Keratinocyte (primary cell): ENCODE results near the gene KANSL1.

Source experiments
- CTCF ChIP-seq, 3 experiments: IDR thresholded peaks in 1 of 3; conservative IDR thresholded peaks in 1 of 3; optimal IDR thresholded peaks in 1 of 3; 2 replicates in 2 of 3; 3 replicates in 1 of 3; pipeline versions ENCODE3 to v1.5.1; 2011; ENCODE audit warnings: low read length in 3 of 3, mild to moderate bottlenecking in 3 of 3, moderate library complexity in 2 of 3, control low read depth in 1 of 3, inconsistent platforms in 1 of 3; ENCODE audit not compliant: insufficient read depth in 2 of 3; ENCODE audit errors: extremely low read depth in 1 of 3
- EZH2 ChIP-seq: IDR thresholded peaks from one replicate; pipeline ENCODE4 v1.6.1; 2012; ENCODE audit warnings: inconsistent platforms, mild to moderate bottlenecking, low read length, moderate library complexity

DNA sequence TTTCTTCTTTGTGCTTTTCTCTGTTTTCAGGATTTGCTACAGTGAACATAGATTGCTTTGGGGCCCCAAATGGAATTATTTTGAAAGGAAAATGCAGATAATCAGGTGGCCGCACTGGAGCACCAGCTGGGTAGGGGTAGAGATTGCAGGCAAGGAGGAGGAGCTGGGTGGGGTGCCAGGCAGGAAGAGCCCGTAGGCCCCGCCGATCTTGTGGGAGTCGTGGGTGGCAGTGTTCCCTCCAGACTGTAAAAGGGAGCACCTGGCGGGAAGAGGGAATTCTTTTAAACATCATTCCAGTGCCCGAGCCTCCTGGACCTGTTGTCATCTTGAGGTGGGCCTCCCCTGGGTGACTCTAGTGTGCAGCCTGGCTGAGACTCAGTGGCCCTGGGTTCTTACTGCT is 192.9 kb downstream of the KANSL1 start:
- TF ChIP-seq CTCF (optimal IDR thresholded peaks at IDR 0.05 in 1 of 3, IDR thresholded peaks at IDR 0.05 in 1 of 3, conservative IDR thresholded peaks at IDR 0.05 in 1 of 3; ENCODE audit: extremely low read depth in 1 of 3, insufficient read depth in 2 of 3, low read length in 3 of 3), result no peak
- TF ChIP-seq EZH2, result no peak
